GM12874 (cell line): Measurements from ENCODE around the gene SLC9A9.

Experiments
- TF ChIP-seq, protein P1 (sequence below): IDR thresholded peaks from 2 replicates; pipeline ENCODE4 v1.5.1; 2011; ENCODE audit warnings: low read depth, mild to moderate bottlenecking, control low read depth, low read length, moderate library complexity; ENCODE audit not compliant: insufficient read depth

SLC9A9 gene

GRCh38 chr3:143847787-143848631 is at the start of gene SLC9A9:
Gene SLC9A9, minus strand, starts transcription at chr3:143848468. Its CDS starts 146 bp downstream, at chr3:143848322.
- TF ChIP-seq, protein P1, sequence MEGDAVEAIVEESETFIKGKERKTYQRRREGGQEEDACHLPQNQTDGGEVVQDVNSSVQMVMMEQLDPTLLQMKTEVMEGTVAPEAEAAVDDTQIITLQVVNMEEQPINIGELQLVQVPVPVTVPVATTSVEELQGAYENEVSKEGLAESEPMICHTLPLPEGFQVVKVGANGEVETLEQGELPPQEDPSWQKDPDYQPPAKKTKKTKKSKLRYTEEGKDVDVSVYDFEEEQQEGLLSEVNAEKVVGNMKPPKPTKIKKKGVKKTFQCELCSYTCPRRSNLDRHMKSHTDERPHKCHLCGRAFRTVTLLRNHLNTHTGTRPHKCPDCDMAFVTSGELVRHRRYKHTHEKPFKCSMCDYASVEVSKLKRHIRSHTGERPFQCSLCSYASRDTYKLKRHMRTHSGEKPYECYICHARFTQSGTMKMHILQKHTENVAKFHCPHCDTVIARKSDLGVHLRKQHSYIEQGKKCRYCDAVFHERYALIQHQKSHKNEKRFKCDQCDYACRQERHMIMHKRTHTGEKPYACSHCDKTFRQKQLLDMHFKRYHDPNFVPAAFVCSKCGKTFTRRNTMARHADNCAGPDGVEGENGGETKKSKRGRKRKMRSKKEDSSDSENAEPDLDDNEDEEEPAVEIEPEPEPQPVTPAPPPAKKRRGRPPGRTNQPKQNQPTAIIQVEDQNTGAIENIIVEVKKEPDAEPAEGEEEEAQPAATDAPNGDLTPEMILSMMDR, result no peak

- TF ChIP-seq, protein P1, result no peak
These were observed 49.5 kb upstream of the SLC9A9 start for GRCh38 chr3:143897576-143898295.

DNA sequence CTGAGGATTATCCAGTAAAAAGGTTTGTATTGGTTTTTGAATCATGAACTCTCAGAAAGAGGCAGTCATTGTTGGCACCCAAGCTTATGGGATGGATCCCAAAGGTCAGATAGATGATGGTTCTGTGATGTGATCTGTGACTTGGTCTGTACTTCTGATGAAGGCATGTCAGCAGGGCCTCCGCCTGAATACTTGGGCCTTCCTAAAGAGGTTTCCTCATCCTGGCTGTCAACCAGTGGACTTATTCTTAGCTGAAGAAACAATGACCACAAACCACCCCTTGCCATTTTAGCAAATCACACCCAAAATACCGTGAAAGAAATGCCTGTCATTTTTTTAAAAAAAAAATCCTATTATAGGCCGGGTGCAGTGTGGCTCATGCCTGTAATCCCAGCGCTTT is 48.2 kb upstream of the SLC9A9 start:
- TF ChIP-seq, protein P1, result no peak

- TF ChIP-seq, protein P1, result no peak
These were observed 47.5 kb upstream of the SLC9A9 start for GRCh38 chr3:143895805-143896204.

GRCh38 chr3:143888846-143889245 is 40.6 kb upstream of the SLC9A9 start:
- TF ChIP-seq, protein P1, result no peak

- TF ChIP-seq, protein P1, result no peak
These were observed 39.9 kb upstream of the SLC9A9 start for GRCh38 chr3:143888166-143888565.

GRCh38 chr3:143885780-143886427 is 37.6 kb upstream of the SLC9A9 start:
- TF ChIP-seq, protein P1, result peak; percentile 76
